Endodermal cell (in vitro differentiated cells): ENCODE data around the gene RBM28. TPM values are rescaled to one million over a fixed set of nuclear protein-coding genes. Genes with fewer than 3 reads are reported as not detected.

Source experiments
- DNase-seq: peaks from one replicate; pipeline ENCODE4 v3.0.0-alpha.2; 2017
- H3K27ac ChIP-seq: 2 replicates; pipeline ENCODE4 v1.5.1; 2013; ENCODE audit warnings: mild to moderate bottlenecking, low read depth, low read length, moderate library complexity
- H3K27me3 ChIP-seq: 2 replicates; pipeline ENCODE4 v1.6.1; 2013; ENCODE audit warnings: mild to moderate bottlenecking, low read length, moderate library complexity; ENCODE audit not compliant: insufficient read depth, control insufficient read depth, poor library complexity, severe bottlenecking
- H3K36me3 ChIP-seq: 2 replicates; pipeline ENCODE4 v1.7.0; 2013; ENCODE audit warnings: mild to moderate bottlenecking, low read length, moderate library complexity; ENCODE audit not compliant: control insufficient read depth, insufficient read depth
- H3K4me1 ChIP-seq: one replicate; pipeline ENCODE4 v1.7.0; 2013; ENCODE audit warnings: low read length; ENCODE audit not compliant: control insufficient read depth, insufficient read depth
- H3K4me3 ChIP-seq: 2 replicates; pipeline ENCODE4 v1.5.1; 2013; ENCODE audit warnings: mild to moderate bottlenecking, low read length, moderate library complexity
- H3K9ac ChIP-seq: 2 replicates; pipeline ENCODE4 v1.6.1; 2013; ENCODE audit warnings: mild to moderate bottlenecking, low read length, moderate library complexity; ENCODE audit not compliant: poor library complexity, severe bottlenecking; ENCODE audit errors: extremely low read depth
- H3K9me3 ChIP-seq: 2 replicates; pipeline ENCODE4 v1.6.1; 2013; ENCODE audit warnings: mild to moderate bottlenecking, low read length, moderate library complexity; ENCODE audit not compliant: control insufficient read depth
- H3K27ac Mint-ChIP-seq: 2 replicates; pipeline ENCODE4 v1.8.0; 2020; ENCODE audit warnings: mixed read lengths
- H3K27me3 Mint-ChIP-seq: 2 replicates; pipeline ENCODE4 v1.8.0; 2021; ENCODE audit warnings: mild to moderate bottlenecking, mixed read lengths; ENCODE audit not compliant: insufficient read depth
- H3K36me3 Mint-ChIP-seq: 2 replicates; pipeline ENCODE4 v1.8.0; 2020; ENCODE audit warnings: low read depth, mixed read lengths
- H3K4me1 Mint-ChIP-seq: 2 replicates; pipeline ENCODE4 v1.8.0; 2020; ENCODE audit warnings: mixed read lengths
- H3K4me3 Mint-ChIP-seq: 2 replicates; pipeline ENCODE4 v1.8.0; 2020; ENCODE audit warnings: mild to moderate bottlenecking, moderate library complexity, mixed read lengths
- H3K9me3 Mint-ChIP-seq: 2 replicates; pipeline ENCODE4 v1.8.0; 2020; ENCODE audit warnings: mild to moderate bottlenecking, mixed read lengths
- CTCF ChIP-seq: fragments of 200-600 bp; sonication (generic); conservative IDR thresholded peaks from 2 replicates; pipeline ENCODE4 v1.5.0; 2021; ENCODE audit warnings: antibody characterized with exemption, mild to moderate bottlenecking
- WGBS, 2 experiments: methylation state at CpG; one replicate each; pipeline versions ENCODE4 v1.1.5 to v1.1.7; 2013; ENCODE audit warnings: missing lambda C conversion rate in 2 of 2, mixed read lengths in 1 of 2; ENCODE audit not compliant: insufficient coverage in 1 of 2, insufficient read length in 1 of 2; 5-methylcytosine and 5-hydroxymethylcytosine counted together
- long read RNA-seq, 4 experiments: library from polyadenylated mRNA in 2 of 4; library from RNA in 1 of 4; library from capped mRNA in 1 of 4; stranded (forward) in 3 of 4; unstranded in 1 of 4; transcript quantifications; one replicate each; pipeline ENCODE4 v2.0.0, GENCODE V29; 2020 to 2021; ENCODE audit warnings: inconsistent platforms in 1 of 4
- polyA plus RNA-seq, 2 experiments: library from polyadenylated mRNA; stranded (reverse); fragments of 50-300 nt; gene quantifications; one replicate each; pipeline ENCODE4 v1.2.3, GENCODE V29; 2013
- total RNA-seq, 2 donors: library from RNA; stranded (reverse); fragmentation: NEBNext Ultra II Directional in 1 of 2; extraction: Animal tissue kit (Norgen Biotek cat#: 25700) in 1 of 2; gene quantifications; 2 replicates in 1 of 2; 3 replicates in 1 of 2; pipeline ENCODE4 v1.2.1, GENCODE V29; 2021

The RBM28 gene
- 10 to 100 TPM; 60.1 to 60.9 TPM for total RNA-seq
- 45.1 TPM for polyA plus RNA-seq (2013, experiment 1 of 2)
- 37.1 TPM for polyA plus RNA-seq (2013, experiment 2 of 2)
- long read RNA-seq, experiment 1, full-length matches to known transcripts: 2 of 13 reads
- long read RNA-seq, experiment 1, partial matches to known transcripts: 7 of 13 reads
- long read RNA-seq, experiment 1, other reads (novel, unspliced or antisense): 4 of 13 reads
- long read RNA-seq, experiment 2, full-length matches to known transcripts: 35 of 58 reads
- long read RNA-seq, experiment 2, partial matches to known transcripts: 6 of 58 reads
- long read RNA-seq, experiment 2, other reads (novel, unspliced or antisense): 17 of 58 reads
- long read RNA-seq, experiment 3, full-length matches to known transcripts: 95 of 142 reads
- long read RNA-seq, experiment 3, partial matches to known transcripts: 15 of 142 reads
- long read RNA-seq, experiment 3, other reads (novel, unspliced or antisense): 32 of 142 reads
- long read RNA-seq, experiment 4, full-length matches to known transcripts: 7 of 18 reads
- long read RNA-seq, experiment 4, partial matches to known transcripts: 10 of 18 reads
- long read RNA-seq, experiment 4, other reads (novel, unspliced or antisense): 1 of 18 reads

DNA sequence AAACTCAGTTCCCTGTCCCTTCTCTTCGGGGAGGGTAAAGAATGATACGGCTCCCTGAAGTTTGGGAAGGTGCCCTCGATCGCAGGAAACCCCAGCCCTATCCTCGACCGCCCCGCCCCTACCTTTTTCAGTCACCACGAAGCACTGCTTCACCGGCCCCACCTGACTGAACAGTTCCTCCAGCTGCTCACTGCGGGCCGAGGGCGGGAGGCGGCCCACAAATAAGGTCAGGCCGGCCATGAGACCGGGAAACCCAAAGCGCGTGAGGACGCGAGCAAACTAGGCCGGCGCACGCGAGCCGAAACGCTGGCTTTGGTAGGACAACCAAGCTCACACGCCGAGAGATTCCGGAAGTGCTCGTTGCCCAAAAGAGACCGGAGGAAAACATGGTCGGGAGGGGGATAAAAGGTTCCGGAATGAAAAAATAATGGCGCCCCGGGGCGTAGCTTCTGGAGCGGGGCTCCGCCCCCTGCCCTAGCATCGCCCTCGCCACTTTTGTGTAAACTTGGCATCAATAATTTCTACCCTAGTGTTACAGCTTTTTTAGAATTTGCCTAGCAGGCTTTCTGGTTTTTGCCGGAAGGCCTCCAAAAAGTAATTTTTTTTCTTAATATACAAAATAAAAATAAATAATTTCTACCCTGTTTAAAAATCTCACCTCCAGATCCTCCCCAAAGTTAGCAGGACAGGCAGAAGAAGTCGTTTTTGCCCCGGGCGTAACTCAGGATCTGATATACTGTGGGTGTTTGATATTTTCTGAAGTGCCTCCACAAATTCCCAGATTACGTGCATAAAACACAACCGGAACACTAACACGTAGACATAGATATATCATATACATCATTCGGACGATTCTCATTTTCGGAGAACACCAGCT is at the start of gene RBM28:
RBM28 (minus strand) TSS at position 355 of the 877 bp plus-strand sequence; CDS start at position 240, 115 bp downstream.
- peak within 1 kb of the TSS; percentile 62 for H3K27ac ChIP-seq
- peaks cover 6% of the 10 kb centered on the region for H3K36me3 ChIP-seq
- H3K9me3 ChIP-seq: no peaks in the 10 kb centered on the region
- H3K36me3 Mint-ChIP-seq: peaks cover 6% of the 10 kb centered on the region
- no peaks in the 10 kb centered on the region for H3K9me3 Mint-ChIP-seq
- no peak for TF ChIP-seq CTCF
- peak; percentile 95 for DNase-seq
- WGBS, 2 experiments: 16 to 17% methylated on average over 19 to 49 of the region's 49 CpGs
- peak within 1 kb of the TSS; percentile 81 for H3K9ac ChIP-seq
- H3K4me3 Mint-ChIP-seq: peak within 1 kb of the TSS; percentile 95
- peaks cover 34% of the 10 kb centered on the region for H3K27me3 Mint-ChIP-seq
- peaks cover 11% of the 10 kb centered on the region for H3K4me1 Mint-ChIP-seq
- H3K4me3 ChIP-seq: peak within 1 kb of the TSS; percentile 89
- peaks cover 13% of the 10 kb centered on the region for H3K27me3 ChIP-seq
- H3K4me1 ChIP-seq: peaks cover 3% of the 10 kb centered on the region
- H3K27ac Mint-ChIP-seq: peak within 1 kb of the TSS; percentile 97

DNA sequence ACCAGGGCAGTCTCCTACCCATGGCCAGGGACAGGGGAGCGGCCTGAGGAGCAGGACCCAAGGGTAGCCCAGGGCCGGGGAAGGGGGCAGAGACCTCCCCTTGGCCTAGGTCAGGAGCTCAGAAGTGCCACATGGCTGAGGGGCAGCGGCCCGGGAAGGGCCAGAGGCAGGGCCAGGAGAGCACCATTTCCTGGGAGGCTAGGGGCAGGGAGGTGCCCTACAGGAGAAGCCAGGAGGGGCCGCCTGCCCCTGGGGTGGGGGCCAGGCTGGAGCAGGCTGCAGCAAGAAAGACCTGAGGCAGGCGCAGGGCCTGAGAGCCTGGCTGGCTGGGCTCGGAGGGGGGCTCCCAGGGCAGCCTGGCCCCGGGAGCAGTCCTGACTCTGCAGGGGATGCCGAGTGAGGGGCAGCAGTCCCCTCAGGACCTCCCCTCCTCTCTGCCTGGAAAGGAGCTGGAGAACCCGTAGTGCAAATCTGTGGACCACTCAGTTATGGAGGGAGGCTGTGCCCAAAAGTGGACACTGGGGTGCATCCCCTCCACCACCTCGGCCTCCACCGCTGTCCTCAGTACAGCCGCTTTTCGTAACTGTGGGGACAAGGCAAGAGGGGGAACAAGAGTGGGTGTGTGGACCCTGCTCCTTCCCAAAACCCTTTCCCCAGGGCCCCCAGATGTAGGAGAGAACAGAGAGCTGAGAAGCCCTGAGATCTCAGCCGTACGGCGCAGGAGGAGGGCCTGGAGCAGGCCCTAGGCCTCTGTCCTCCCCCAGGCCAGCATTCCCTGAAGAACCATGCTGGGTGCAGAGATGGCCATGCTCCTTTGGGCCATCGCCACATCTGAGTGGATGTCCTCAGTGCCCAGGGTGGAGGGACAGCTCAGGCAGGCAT is 49.0 kb upstream of the RBM28 start:
- no peaks in the 10 kb centered on the region for H3K4me1 Mint-ChIP-seq
- H3K27ac ChIP-seq: no peak overlapping the region
- no peak overlapping the region for H3K27ac Mint-ChIP-seq
- H3K36me3 Mint-ChIP-seq: no peaks in the 10 kb centered on the region
- H3K27me3 Mint-ChIP-seq: peaks cover 22% of the 10 kb centered on the region
- H3K4me3 Mint-ChIP-seq: no peak overlapping the region
- no peak overlapping the region for H3K4me3 ChIP-seq
- H3K9me3 ChIP-seq: no peaks in the 10 kb centered on the region
- 92 to 93% methylated on average over 7 to 18 of the region's 18 CpGs for WGBS, 2 experiments
- peaks cover 15% of the 10 kb centered on the region for H3K27me3 ChIP-seq
- DNase-seq: no peak
- no peak overlapping the region for H3K9ac ChIP-seq
- no peaks in the 10 kb centered on the region for H3K9me3 Mint-ChIP-seq
- no peaks in the 10 kb centered on the region for H3K4me1 ChIP-seq
- H3K36me3 ChIP-seq: no peaks in the 10 kb centered on the region
- TF ChIP-seq CTCF: no peak
